Mesenchymal stem cell (in vitro differentiated cells and primary cell): ENCODE measurements around the gene CHST3.

Experiments
- DNase-seq: peaks from one replicate; pipeline ENCODE4 v3.0.0-alpha.2; 2013
- H2AFZ ChIP-seq: one replicate; pipeline ENCODE4 v1.6.1; 2013; ENCODE audit warnings: low read depth, mild to moderate bottlenecking, control low read depth, inconsistent platforms, low read length, moderate library complexity
- H2AK5ac ChIP-seq: 2 replicates; pipeline ENCODE4 v1.6.1; 2013; ENCODE audit warnings: low read length, moderate library complexity, mild to moderate bottlenecking, inconsistent platforms; ENCODE audit not compliant: severe bottlenecking
- H2BK120ac ChIP-seq: one replicate; pipeline ENCODE4 v1.6.1; 2013; ENCODE audit warnings: low read depth, mild to moderate bottlenecking, inconsistent platforms, low read length, moderate library complexity
- H2BK12ac ChIP-seq, 2 experiments: one replicate each; pipeline ENCODE4 v1.6.1; 2013; ENCODE audit warnings: inconsistent platforms in 2 of 2, low read length in 2 of 2, mild to moderate bottlenecking in 2 of 2, moderate library complexity in 2 of 2, control low read depth in 1 of 2
- H2BK15ac ChIP-seq: one replicate; pipeline ENCODE4 v1.6.1; 2013; ENCODE audit warnings: mild to moderate bottlenecking, low read depth, inconsistent platforms; ENCODE audit not compliant: poor library complexity, severe bottlenecking
- H2BK5ac ChIP-seq: 2 replicates; pipeline ENCODE4 v1.6.1; 2013; ENCODE audit warnings: low read depth, mild to moderate bottlenecking, low read length, control low read depth, inconsistent platforms; ENCODE audit not compliant: poor library complexity, severe bottlenecking
- H3K14ac ChIP-seq, 2 experiments: one replicate each; pipeline ENCODE4 v1.6.1; 2013; ENCODE audit warnings: inconsistent platforms in 2 of 2, low read length in 2 of 2, control low read depth in 1 of 2, mild to moderate bottlenecking in 1 of 2, moderate library complexity in 1 of 2
- H3K18ac ChIP-seq, 2 experiments: one replicate each; pipeline ENCODE4 v1.6.1; 2013; ENCODE audit warnings: inconsistent platforms in 2 of 2, low read length in 2 of 2, control low read depth in 1 of 2, low read depth in 1 of 2, mild to moderate bottlenecking in 1 of 2
- H3K23ac ChIP-seq, 2 experiments: one replicate each; pipeline ENCODE4 v1.6.1; 2013; ENCODE audit warnings: inconsistent platforms in 2 of 2, low read length in 2 of 2, mild to moderate bottlenecking in 2 of 2, moderate library complexity in 2 of 2, control low read depth in 1 of 2
- H3K27ac ChIP-seq: 2 replicates; pipeline ENCODE4 v1.5.1; 2013; ENCODE audit warnings: mild to moderate bottlenecking, moderate library complexity, low read length, control low read depth, inconsistent platforms; ENCODE audit not compliant: poor library complexity, severe bottlenecking
- H3K27me3 ChIP-seq, 2 experiments: 2 replicates each; pipeline versions ENCODE4 v1.6.1 to v1.7.0; 2013; ENCODE audit warnings: low read length in 2 of 2, mild to moderate bottlenecking in 2 of 2, moderate library complexity in 2 of 2, control low read depth in 1 of 2, inconsistent platforms in 1 of 2; ENCODE audit not compliant: control insufficient read depth in 1 of 2, insufficient read depth in 1 of 2
- H3K36me3 ChIP-seq, 2 experiments: 2 replicates each; pipeline versions ENCODE4 v1.6.1 to v1.7.0; 2013; ENCODE audit warnings: low read length in 2 of 2, control low read depth in 1 of 2, inconsistent platforms in 1 of 2, low read depth in 1 of 2, mild to moderate bottlenecking in 1 of 2; ENCODE audit not compliant: insufficient read depth in 2 of 2, control insufficient read depth in 1 of 2
- H3K4ac ChIP-seq, 2 experiments: one replicate each; pipeline ENCODE4 v1.6.1; 2013; ENCODE audit warnings: inconsistent platforms in 2 of 2, low read length in 2 of 2, mild to moderate bottlenecking in 2 of 2, moderate library complexity in 2 of 2, control low read depth in 1 of 2, low read depth in 1 of 2
- H3K4me1 ChIP-seq: 2 replicates; pipeline ENCODE4 v1.6.1; 2013; ENCODE audit warnings: low read depth, low read length, control low read depth; ENCODE audit not compliant: control insufficient read depth, insufficient read depth
- H3K4me2 ChIP-seq: 2 replicates; pipeline ENCODE4 v1.6.1; 2013; ENCODE audit warnings: low read length, mild to moderate bottlenecking, inconsistent platforms; ENCODE audit not compliant: poor library complexity, severe bottlenecking
- H3K4me3 ChIP-seq, 2 experiments: 2 replicates each; pipeline versions ENCODE4 v1.5.1 to v1.7.0; 2013; ENCODE audit warnings: low read length in 2 of 2, mild to moderate bottlenecking in 2 of 2, control low read depth in 1 of 2, low read depth in 1 of 2; ENCODE audit not compliant: insufficient read depth in 1 of 2
- H3K79me1 ChIP-seq: replicated peaks from 2 replicates; pipeline ENCODE4 v1.6.1; 2013; ENCODE audit warnings: mild to moderate bottlenecking, control low read depth, low read length, inconsistent platforms; ENCODE audit not compliant: poor library complexity, severe bottlenecking
- H3K9ac ChIP-seq: 2 replicates; pipeline ENCODE4 v1.7.0; 2013; ENCODE audit warnings: mild to moderate bottlenecking, low read length, moderate library complexity
- H3K9me3 ChIP-seq: 2 replicates; pipeline ENCODE4 v1.7.0; 2013; ENCODE audit warnings: mild to moderate bottlenecking, low read length; ENCODE audit not compliant: control insufficient read depth
- H4K8ac ChIP-seq: one replicate; pipeline ENCODE4 v1.6.1; 2013; ENCODE audit warnings: inconsistent platforms, mild to moderate bottlenecking, low read length, moderate library complexity
- H4K91ac ChIP-seq: one replicate; pipeline ENCODE4 v1.6.1; 2013; ENCODE audit warnings: mild to moderate bottlenecking, low read length, inconsistent platforms
- WGBS: methylation state at CpG from one replicate; pipeline ENCODE4 v1.1.7; 2013; ENCODE audit warnings: mixed read lengths; 5-methylcytosine and 5-hydroxymethylcytosine counted together

The CHST3 gene

DNA sequence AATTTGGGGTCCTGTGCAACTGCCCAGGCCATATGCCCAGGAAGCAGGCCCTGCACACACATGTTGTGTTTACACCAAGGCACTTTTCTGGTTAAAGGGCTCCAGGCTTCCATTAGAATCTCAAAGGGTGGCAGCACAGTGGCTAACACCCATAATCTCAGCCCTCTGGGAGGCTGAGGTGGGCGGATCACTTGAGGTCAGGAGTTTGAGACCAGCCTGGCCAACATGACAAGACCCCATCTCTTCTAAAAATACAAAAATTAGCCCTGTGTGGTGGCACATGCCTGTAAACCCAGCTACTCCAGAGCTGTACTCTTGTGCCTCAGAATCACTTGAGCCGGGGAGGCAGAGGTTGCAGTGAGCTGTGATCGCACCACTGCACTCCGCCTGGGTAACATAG lies 70.6 kb downstream of the CHST3 start:
- Histone ChIP-seq H3K27me3 (peaks cover 0 to 3% of the 10 kb centered on the region in 2 experiments), H3K79me1 (no peaks in the 10 kb centered on the region), H2BK12ac (no peak overlapping the region), H3K23ac (no peak overlapping the region), H4K91ac (no peak overlapping the region), H3K4me3 (no peak overlapping the region), H2BK120ac (no peak overlapping the region), H2BK15ac (no peak overlapping the region), H3K4me2 (no peak overlapping the region), H3K4ac (no peak overlapping the region), H4K8ac (no peak overlapping the region), H3K36me3 (no peaks in the 10 kb centered on the region), H3K27ac (no peak overlapping the region), H3K9me3 (no peaks in the 10 kb centered on the region), H3K4me1 (peaks cover 8% of the 10 kb centered on the region), H3K18ac (no peak overlapping the region), H2BK5ac (no peak overlapping the region), H3K9ac (no peak overlapping the region), H3K14ac (no peak overlapping the region), H2AK5ac (no peak overlapping the region), H2AFZ (no peak overlapping the region)
- DNase-seq: no peak
- WGBS: 89% methylated on average over 2 of the region's 4 CpGs

DNA sequence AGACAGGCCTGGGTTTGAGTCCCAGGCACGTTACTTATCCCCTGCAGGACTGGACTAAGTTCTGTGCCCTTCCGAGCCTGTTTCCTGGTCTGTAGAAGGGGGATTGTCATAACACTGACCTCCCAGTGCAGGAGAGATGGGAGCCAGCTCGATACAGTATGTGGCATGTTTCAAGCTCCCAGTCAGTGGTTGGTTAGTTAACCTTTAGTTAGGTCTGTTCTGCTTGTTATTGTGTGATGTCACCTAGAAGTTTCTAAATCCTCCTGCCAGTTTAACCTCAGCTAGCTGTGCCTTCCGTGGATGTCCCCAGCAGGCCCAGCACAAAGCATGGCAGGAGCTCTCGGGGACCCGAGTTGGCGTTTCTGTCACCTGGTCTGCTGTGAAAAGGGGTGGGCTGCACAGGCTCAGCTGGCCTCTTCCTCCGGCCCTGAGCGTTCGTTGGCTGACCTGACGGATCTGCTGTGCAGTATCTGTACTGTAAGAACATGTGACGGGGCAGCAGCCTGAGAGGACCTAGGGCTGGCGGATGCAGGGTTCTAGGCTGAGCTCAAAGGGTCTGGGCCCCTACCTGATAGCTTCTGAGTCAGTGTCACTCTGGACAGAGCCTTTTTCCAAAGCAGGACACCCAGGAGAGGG lies 71.2 kb downstream of the CHST3 start:
- Histone ChIP-seq H3K14ac (peak overlapping the region in 1 of 2 experiments; percentile 36), H2BK12ac (no peak overlapping the region), H3K27me3 (peaks cover 0 to 3% of the 10 kb centered on the region in 2 experiments), H3K79me1 (no peaks in the 10 kb centered on the region), H3K4me3 (no peak overlapping the region), H4K8ac (no peak overlapping the region), H3K4me2 (no peak overlapping the region), H3K36me3 (no peaks in the 10 kb centered on the region), H3K27ac (no peak overlapping the region), H3K4me1 (peaks cover 8% of the 10 kb centered on the region), H3K4ac (no peak overlapping the region), H3K9me3 (no peaks in the 10 kb centered on the region), H4K91ac (no peak overlapping the region), H3K23ac (no peak overlapping the region), H2BK5ac (no peak overlapping the region), H3K18ac (peak overlapping the region in 1 of 2 experiments; percentile 35), H2AFZ (no peak overlapping the region), H2BK120ac (no peak overlapping the region), H3K9ac (no peak overlapping the region), H2AK5ac (no peak overlapping the region), H2BK15ac (no peak overlapping the region)
- DNase-seq: no peak
- WGBS: 83% methylated on average over 13 of the region's 13 CpGs

DNA sequence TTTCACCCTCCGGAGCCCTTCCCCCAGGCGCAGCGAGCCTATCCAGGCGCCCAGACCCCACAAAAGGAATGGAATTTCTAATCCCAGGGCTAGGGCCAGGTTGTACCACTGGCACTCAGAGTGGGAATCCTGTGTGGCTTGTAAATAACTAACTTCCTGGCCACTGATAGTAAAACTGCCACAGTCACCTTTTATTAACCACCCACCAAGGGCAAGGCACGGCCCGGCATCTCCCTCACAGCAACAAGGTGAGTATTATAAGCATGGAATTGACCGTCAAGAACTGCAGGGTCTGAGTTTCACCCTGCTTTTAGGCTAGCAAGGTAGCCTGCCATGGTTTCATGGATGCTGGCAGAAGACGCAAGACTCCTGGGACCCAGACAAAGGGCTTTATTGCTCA lies 73.1 kb downstream of the CHST3 start:
- no peak overlapping the region for H4K91ac ChIP-seq
- no peak overlapping the region for H3K4ac ChIP-seq
- peak overlapping the region in 1 of 2 experiments; percentile 56 for H3K14ac ChIP-seq
- 90% methylated on average over 8 of the region's 8 CpGs for WGBS
- no peak overlapping the region for H3K27ac ChIP-seq
- H3K36me3 ChIP-seq: no peaks in the 10 kb centered on the region
- no peak overlapping the region for H2BK5ac ChIP-seq
- H3K27me3 ChIP-seq: no peaks in the 10 kb centered on the region
- H4K8ac ChIP-seq: no peak overlapping the region
- no peak overlapping the region for H3K4me2 ChIP-seq
- H2BK15ac ChIP-seq: no peak overlapping the region
- DNase-seq: no peak
- H3K18ac ChIP-seq: peak overlapping the region in 1 of 2 experiments; percentile 46
- no peak overlapping the region for H2AFZ ChIP-seq
- H3K4me3 ChIP-seq: no peak overlapping the region
- H2AK5ac ChIP-seq: no peak overlapping the region
- no peak overlapping the region for H3K9ac ChIP-seq
- no peaks in the 10 kb centered on the region for H3K9me3 ChIP-seq
- H2BK12ac ChIP-seq: peak overlapping the region in 1 of 2 experiments; percentile 11
- H2BK120ac ChIP-seq: no peak overlapping the region
- no peaks in the 10 kb centered on the region for H3K79me1 ChIP-seq
- no peak overlapping the region for H3K23ac ChIP-seq
- peaks cover 10% of the 10 kb centered on the region for H3K4me1 ChIP-seq

DNA sequence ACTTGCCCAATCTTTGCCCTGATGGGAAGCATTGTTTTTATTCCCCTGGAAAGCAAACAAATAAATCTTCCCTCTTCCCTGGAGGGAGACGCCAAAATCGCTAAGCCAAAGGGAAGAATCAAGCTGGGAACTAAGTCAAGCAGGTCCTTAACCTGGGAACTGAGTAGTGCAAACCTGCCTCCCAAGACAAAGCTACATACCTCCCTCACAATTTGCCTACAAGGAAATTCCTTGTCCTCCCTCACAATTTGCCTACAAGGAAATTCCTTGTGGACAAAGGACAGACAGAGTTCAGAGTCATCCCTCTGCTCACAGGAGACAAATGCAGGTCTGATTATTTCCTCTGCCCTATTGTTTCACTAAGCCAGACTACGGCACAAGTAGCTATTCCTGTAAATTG lies 73.6 kb downstream of the CHST3 start:
- no peak overlapping the region for H3K14ac ChIP-seq
- peaks cover 0 to 1% of the 10 kb centered on the region in 2 experiments for H3K27me3 ChIP-seq
- no peak overlapping the region for H2BK5ac ChIP-seq
- H3K27ac ChIP-seq: no peak overlapping the region
- H3K36me3 ChIP-seq: no peaks in the 10 kb centered on the region
- no peak overlapping the region for H2AFZ ChIP-seq
- 47% methylated on average over 3 of the region's 3 CpGs for WGBS
- H3K9ac ChIP-seq: no peak overlapping the region
- H3K23ac ChIP-seq: no peak overlapping the region
- no peak overlapping the region for H2BK120ac ChIP-seq
- H3K4me2 ChIP-seq: no peak overlapping the region
- no peak overlapping the region for H4K91ac ChIP-seq
- H3K4ac ChIP-seq: no peak overlapping the region
- no peak overlapping the region for H2BK15ac ChIP-seq
- no peak for DNase-seq
- no peak overlapping the region for H3K4me3 ChIP-seq
- H3K18ac ChIP-seq: no peak overlapping the region
- peaks cover 13% of the 10 kb centered on the region for H3K4me1 ChIP-seq
- no peaks in the 10 kb centered on the region for H3K9me3 ChIP-seq
- no peak overlapping the region for H4K8ac ChIP-seq
- no peaks in the 10 kb centered on the region for H3K79me1 ChIP-seq
- no peak overlapping the region for H2BK12ac ChIP-seq
- H2AK5ac ChIP-seq: no peak overlapping the region
